OCI-LY7 (cell line): ENCODE measurements around the gene TNFRSF11A. TPM values are rescaled to one million over a fixed set of nuclear protein-coding genes. Genes with fewer than 3 reads are reported as not detected.

ENCODE experiments used
- BruUV-seq: library from RNA; stranded (reverse); fragments of 400-500 nt; replicated peaks from 2 replicates; lab custom pipeline; 2021; lab: Mats Ljungman, UMichigan
- CTCF ChIA-PET: fragments of 300-600 bp; sonication (Branson Sonifier 250); formaldehyde crosslinking; loops from one replicate; lab custom pipeline; 2022; ENCODE audit warnings: antibody characterized with exemption; ENCODE audit not compliant: unreplicated experiment; lab: Charles Lee
- POLR2A ChIA-PET: fragments of 300-600 bp; sonication (Branson Sonifier 250); formaldehyde crosslinking; loops from one replicate; lab custom pipeline; 2022; ENCODE audit warnings: antibody characterized with exemption; lab: Charles Lee
- DNase-seq: peaks from one replicate; pipeline ENCODE4 v3.0.0-alpha.2; 2015; ENCODE audit warnings: low spot score
- H2AFZ ChIP-seq: fragments of 200-600 bp; sonication (generic), shearing (Covaris generic); 2 replicates; pipeline ENCODE4 v1.6.1; 2014; ENCODE audit warnings: mild to moderate bottlenecking, antibody characterized with exemption, low read length, moderate library complexity
- H3K27ac ChIP-seq: fragments of 200-600 bp; sonication (generic); 2 replicates; pipeline ENCODE4 v1.5.1; 2014; ENCODE audit warnings: mixed run types, low read depth, mild to moderate bottlenecking, moderate library complexity, low read length, inconsistent platforms; ENCODE audit not compliant: poor library complexity, severe bottlenecking
- H3K36me3 ChIP-seq: fragments of 200-600 bp; sonication (generic); 2 replicates; pipeline ENCODE4 v1.6.1; 2014; ENCODE audit warnings: mild to moderate bottlenecking, antibody characterized with exemption, low read length, moderate library complexity, mixed read lengths; ENCODE audit not compliant: insufficient read depth
- H3K4me1 ChIP-seq: fragments of 200-600 bp; sonication (generic); 2 replicates; pipeline ENCODE4 v1.5.1; 2014; ENCODE audit warnings: mild to moderate bottlenecking, low read length; ENCODE audit not compliant: insufficient read depth, poor library complexity, severe bottlenecking
- H3K4me2 ChIP-seq: fragments of 200-600 bp; sonication (generic); 2 replicates; pipeline ENCODE4 v1.6.1; 2014; ENCODE audit warnings: mild to moderate bottlenecking, low read length
- H3K4me3 ChIP-seq: fragments of 200-600 bp; sonication (generic); 2 replicates; pipeline ENCODE4 v1.5.1; 2014; ENCODE audit warnings: mild to moderate bottlenecking, low read depth, low read length; ENCODE audit not compliant: poor library complexity, severe bottlenecking
- H3K79me2 ChIP-seq: fragments of 200-600 bp; sonication (generic); 2 replicates; pipeline ENCODE4 v1.6.1; 2016; ENCODE audit warnings: low read depth, mild to moderate bottlenecking, low read length, moderate library complexity, mixed read lengths; ENCODE audit not compliant: insufficient read depth
- H3K9me2 ChIP-seq: fragments of 200-600 bp; sonication (generic); 2 replicates; pipeline ENCODE4 v1.6.1; 2016; ENCODE audit warnings: mild to moderate bottlenecking, low read length, mixed read lengths; ENCODE audit not compliant: insufficient read depth
- H3K9me3 ChIP-seq: fragments of 200-600 bp; sonication (generic); 2 replicates; pipeline ENCODE4 v1.6.1; 2014; ENCODE audit warnings: mild to moderate bottlenecking, mixed run types, low read length, mixed read lengths
- H4K20me1 ChIP-seq: fragments of 200-600 bp; sonication (generic); 2 replicates; pipeline ENCODE4 v1.6.1; 2014; ENCODE audit warnings: mild to moderate bottlenecking, antibody characterized with exemption, low read length, moderate library complexity, mixed read lengths; ENCODE audit not compliant: insufficient read depth
- CTCF ChIP-seq: fragments of 200-600 bp; sonication (generic); conservative IDR thresholded peaks from 2 replicates; pipeline ENCODE4 v1.5.1; 2014; ENCODE audit warnings: mild to moderate bottlenecking, antibody characterized with exemption, low read length, moderate library complexity, mixed read lengths
- EZH2phosphoT487 ChIP-seq: fragments of 200-600 bp; sonication (generic); IDR thresholded peaks from 2 replicates; pipeline ENCODE4 v1.6.1; 2018; ENCODE audit warnings: low read depth, borderline replicate concordance, mild to moderate bottlenecking, mixed run types, antibody characterized with exemption, low read length, moderate library complexity, mixed read lengths
- intact Hi-C: fragments of 100-400 bp; cut with micrococcal nuclease; formaldehyde crosslinking; loops from one replicate; pipeline ENCODE4 v1.10.0; 2022; ENCODE audit not compliant: unreplicated experiment
- small RNA-seq: library from RNA; depleted of rRNA; stranded (forward); fragments of <200 nt; gene quantifications from one replicate; pipeline ENCODE3, GENCODE V24; 2014
- total RNA-seq, 2 experiments: library from RNA; depleted of rRNA in 1 of 2; stranded (reverse); fragments of >200 nt in 1 of 2; shearing (Covaris generic) in 1 of 2; gene quantifications; 2 replicates each; pipeline ENCODE4 v1.2.3, GENCODE V29; 2014 to 2022

TNFRSF11A gene
- total RNA-seq, 2 experiments from 2014 or later, result not detected

GRCh38 chr18:62438866-62439265 is 113.8 kb downstream of the TNFRSF11A start:
- no peak for DNase-seq
- no peaks in the 10 kb centered on the region for H4K20me1 ChIP-seq
- ChIA-PET POLR2A (no interaction called here), CTCF (no interaction called here)
- no peak overlapping the region for H3K4me3 ChIP-seq
- intact Hi-C loops, result no loop called here
- no peaks in the 10 kb centered on the region for H3K79me2 ChIP-seq
- H3K4me2 ChIP-seq, result no peak overlapping the region
- no peaks in the 10 kb centered on the region for H3K36me3 ChIP-seq
- H3K27ac ChIP-seq, result no peak overlapping the region
- H3K9me3 ChIP-seq, result no peaks in the 10 kb centered on the region
- H3K4me1 ChIP-seq, result no peaks in the 10 kb centered on the region
- no peaks in the 10 kb centered on the region for H3K9me2 ChIP-seq
- BruUV-seq, result no TSS peak
- no peak overlapping the region for H2AFZ ChIP-seq
- TF ChIP-seq EZH2phosphoT487 (no peak), CTCF (no peak)

Small RNAs within 50 kb of the gene (small RNA-seq; reads per million reads assigned to genes)
- gene AC100843.2, result not detected
- gene RF00019, result not detected

Other genes starting within 250 kb of the TNFRSF11A start
- gene PIGN, start 138.3 kb upstream of the TNFRSF11A start, total RNA-seq (2014; rRNA removed; shearing (Covaris generic)), result 9.9 and 10.9 TPM in 2 replicates
- gene PIGN, start 138.3 kb upstream of the TNFRSF11A start, total RNA-seq (2022), result 21.6 and 23.7 TPM in 2 replicates
- gene RELCH, start 138.1 kb upstream of the TNFRSF11A start, total RNA-seq (2014; rRNA removed; shearing (Covaris generic)), result 12.3 and 23.1 TPM in 2 replicates
- gene RELCH, start 138.1 kb upstream of the TNFRSF11A start, total RNA-seq (2022), result 21.2 and 21.9 TPM in 2 replicates
- 13.5 and 17.5 TPM in 2 replicates for gene ZCCHC2, start 197.7 kb downstream of the TNFRSF11A start, total RNA-seq (2014; rRNA removed; shearing (Covaris generic))
- gene ZCCHC2, start 197.7 kb downstream of the TNFRSF11A start, total RNA-seq (2022), result 16.8 and 16.9 TPM in 2 replicates